ENCODE data around the gene SNX14. TPM values are rescaled to one million over a fixed set of nuclear protein-coding genes. Genes with fewer than 3 reads are reported as not detected.
A peak's percentile ranks its signal among the peaks of the same experiment; 100 is the strongest.

SNX14 gene
- total and polyA plus RNA-seq, 2 donors (not counting 3 experiments of a cell fraction or from before 2014, with no cell fraction given): 41.3 to 74.3 TPM

DNA sequence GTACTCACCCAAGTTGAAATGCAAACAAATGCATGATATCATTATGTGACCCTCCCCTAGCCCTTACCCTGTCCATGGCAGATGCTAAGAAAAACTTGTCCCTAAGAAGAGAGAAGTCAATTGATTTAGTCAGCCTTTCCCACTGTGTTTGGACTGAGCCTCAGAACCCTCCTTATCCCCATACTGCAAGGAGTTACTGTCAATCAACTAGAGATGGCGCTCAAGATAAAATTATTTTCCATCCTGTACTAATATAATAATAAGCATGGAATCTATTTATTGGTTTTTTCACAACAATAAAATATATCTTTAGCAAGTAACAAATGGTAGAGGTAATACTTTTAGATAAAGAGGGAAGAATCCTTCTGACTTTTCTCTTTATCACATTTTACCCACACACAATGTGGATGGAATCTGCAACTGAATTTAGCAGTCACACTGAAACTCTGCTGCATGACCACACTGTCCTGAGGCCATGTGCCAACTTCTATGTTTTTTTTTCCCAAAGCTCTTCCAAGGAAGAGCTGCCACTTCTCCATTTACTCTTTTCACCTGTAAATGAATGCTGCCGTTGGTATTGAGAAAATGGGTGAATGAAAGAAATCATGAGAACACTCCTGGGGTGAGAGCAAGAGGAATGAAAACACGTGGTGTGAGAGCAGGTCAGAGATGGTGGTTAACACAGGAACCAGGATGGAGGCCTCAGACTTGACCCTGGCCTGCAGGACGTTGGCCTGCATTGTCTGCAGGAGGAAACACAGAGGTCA, 133.3 kb downstream of the SNX14 start:
- TF ChIP-seq MAX (IDR thresholded peaks at IDR 0.05; ENCODE audit: insufficient read depth, insufficient read length) (peak; percentile 94), POLR2A (IDR thresholded peaks at IDR 0.05; ENCODE audit: low read depth, low read length) (peak; percentile 70), JUN (IDR thresholded peaks at IDR 0.05; ENCODE audit: borderline replicate concordance, insufficient read depth, insufficient read length, low read depth) (no peak), FOS (IDR thresholded peaks at IDR 0.05; ENCODE audit: borderline replicate concordance, insufficient read depth, low read length) (peak; percentile 56), GATA2 (IDR thresholded peaks at IDR 0.05; ENCODE audit: insufficient read depth, insufficient read length, low read depth, low read length) (peak; percentile 75), MYC (IDR thresholded peaks at IDR 0.05; ENCODE audit: low read depth, low read length) (peak; percentile 97), EZH2 (IDR thresholded peaks at IDR 0.05; ENCODE audit: borderline replicate concordance, low read depth, low read length, severe bottlenecking) (no peak), POLR2AphosphoS5 (IDR thresholded peaks at IDR 0.05; ENCODE audit: insufficient read depth, low read depth, low read length) (peak; percentile 96)
- TF ChIP-seq, protein P1, sequence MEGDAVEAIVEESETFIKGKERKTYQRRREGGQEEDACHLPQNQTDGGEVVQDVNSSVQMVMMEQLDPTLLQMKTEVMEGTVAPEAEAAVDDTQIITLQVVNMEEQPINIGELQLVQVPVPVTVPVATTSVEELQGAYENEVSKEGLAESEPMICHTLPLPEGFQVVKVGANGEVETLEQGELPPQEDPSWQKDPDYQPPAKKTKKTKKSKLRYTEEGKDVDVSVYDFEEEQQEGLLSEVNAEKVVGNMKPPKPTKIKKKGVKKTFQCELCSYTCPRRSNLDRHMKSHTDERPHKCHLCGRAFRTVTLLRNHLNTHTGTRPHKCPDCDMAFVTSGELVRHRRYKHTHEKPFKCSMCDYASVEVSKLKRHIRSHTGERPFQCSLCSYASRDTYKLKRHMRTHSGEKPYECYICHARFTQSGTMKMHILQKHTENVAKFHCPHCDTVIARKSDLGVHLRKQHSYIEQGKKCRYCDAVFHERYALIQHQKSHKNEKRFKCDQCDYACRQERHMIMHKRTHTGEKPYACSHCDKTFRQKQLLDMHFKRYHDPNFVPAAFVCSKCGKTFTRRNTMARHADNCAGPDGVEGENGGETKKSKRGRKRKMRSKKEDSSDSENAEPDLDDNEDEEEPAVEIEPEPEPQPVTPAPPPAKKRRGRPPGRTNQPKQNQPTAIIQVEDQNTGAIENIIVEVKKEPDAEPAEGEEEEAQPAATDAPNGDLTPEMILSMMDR (IDR thresholded peaks at IDR 0.05; ENCODE audit: extremely low read depth in 1 of 2, insufficient read depth in 1 of 2, low read depth in 1 of 2, low read length in 2 of 2): no peak
- ChIA-PET CTCF (interaction anchor here (1.0 to 22.7 kb wide), 4 partner anchors 10 to 57 kb away, joined by 3 to 541 read pairs (median 14); partner anchors contain the start of gene NT5E), POLR2A (interaction anchor here (1.1 kb wide), 1 partner anchor 10 kb away, joined by 3 read pairs; the partner anchor contains the start of gene NT5E)
- H3K9me3 ChIP-seq (replicated peaks; ENCODE audit: control insufficient read depth, insufficient read depth, low read length): no peaks in the 10 kb centered on the region
- peak overlapping the region; percentile 76 for H3K4me2 ChIP-seq (ENCODE audit: insufficient read depth, low read length)
- no peaks in the 10 kb centered on the region for H3K36me3 ChIP-seq (ENCODE audit: control insufficient read depth in 2 of 2, extremely low read depth in 1 of 2, insufficient read depth in 2 of 2, low read length in 2 of 2)
- dilution Hi-C loops (cut with MboI; ENCODE audit: extremely low pct_ligation_motif_present, low sequenced_read_pairs): loop anchor here (25.0 kb wide), 1 partner anchor 98 kb away; no protein-coding TSS in a partner anchor
- intact Hi-C loops (cut with micrococcal nuclease): loop anchor here (1.0 to 10.0 kb wide), 7 partner anchors 10 to 816 kb away; partner anchors contain the start of genes NT5E and TBX18
- DNase-seq (ENCODE audit: low read depth, low spot score) (peak; percentile 91), FAIRE-seq (peak; percentile 88)
- H3K9me1 ChIP-seq (replicated peaks; ENCODE audit: control insufficient read depth, extremely low read depth, insufficient read depth, low read length): no peaks in the 10 kb centered on the region
- peaks cover 32% of the 10 kb centered on the region for H3K79me2 ChIP-seq (ENCODE audit: control insufficient read depth, insufficient read depth, low read length)
- H2AFZ ChIP-seq (ENCODE audit: low read depth, low read length): no peak overlapping the region
- peaks cover 82% of the 10 kb centered on the region for H3K4me1 ChIP-seq (ENCODE audit: control insufficient read depth, extremely low read depth, insufficient read depth, low read length)
- H4K20me1 ChIP-seq (replicated peaks; ENCODE audit: control insufficient read depth, extremely low read depth, insufficient read depth, low read length): no peaks in the 10 kb centered on the region
- BruUV-seq (replicated peaks): no TSS peak
- no peaks in the 10 kb centered on the region for H3K27me3 ChIP-seq (ENCODE audit: control insufficient read depth in 2 of 2, insufficient read depth in 2 of 2, low read length in 2 of 2)
- peak overlapping the region; percentile 100 for H3K27ac ChIP-seq (ENCODE audit: insufficient read depth, low read depth, low read length)
- H3K9ac ChIP-seq (replicated peaks; ENCODE audit: extremely low read depth, insufficient read depth, low read length): peak overlapping the region; percentile 42
- no peak overlapping the region for H3K4me3 ChIP-seq (replicated peaks in 1 of 3; ENCODE audit: insufficient read depth in 1 of 3, low read depth in 1 of 3, low read length in 3 of 3)

All from endothelial cell of umbilical vein (primary cell).